Measurements from ENCODE around the gene PADI1.
"Not testable (repeated sequence)": the region's sequence is repeated elsewhere in the genome, so short reads cannot be mapped to it uniquely, and the experiment has no call there.

Gene PADI1

GRCh38 chr1:17241780-17242074 lies 36.8 kb downstream of the PADI1 start:
- not testable (repeated sequence) for DNase-seq (ENCODE audit: low read depth)

- no peak for DNase-seq (ENCODE audit: low read depth)
Measured at GRCh38 chr1:17243274-17243673, 38.3 kb downstream of the PADI1 start.

DNA sequence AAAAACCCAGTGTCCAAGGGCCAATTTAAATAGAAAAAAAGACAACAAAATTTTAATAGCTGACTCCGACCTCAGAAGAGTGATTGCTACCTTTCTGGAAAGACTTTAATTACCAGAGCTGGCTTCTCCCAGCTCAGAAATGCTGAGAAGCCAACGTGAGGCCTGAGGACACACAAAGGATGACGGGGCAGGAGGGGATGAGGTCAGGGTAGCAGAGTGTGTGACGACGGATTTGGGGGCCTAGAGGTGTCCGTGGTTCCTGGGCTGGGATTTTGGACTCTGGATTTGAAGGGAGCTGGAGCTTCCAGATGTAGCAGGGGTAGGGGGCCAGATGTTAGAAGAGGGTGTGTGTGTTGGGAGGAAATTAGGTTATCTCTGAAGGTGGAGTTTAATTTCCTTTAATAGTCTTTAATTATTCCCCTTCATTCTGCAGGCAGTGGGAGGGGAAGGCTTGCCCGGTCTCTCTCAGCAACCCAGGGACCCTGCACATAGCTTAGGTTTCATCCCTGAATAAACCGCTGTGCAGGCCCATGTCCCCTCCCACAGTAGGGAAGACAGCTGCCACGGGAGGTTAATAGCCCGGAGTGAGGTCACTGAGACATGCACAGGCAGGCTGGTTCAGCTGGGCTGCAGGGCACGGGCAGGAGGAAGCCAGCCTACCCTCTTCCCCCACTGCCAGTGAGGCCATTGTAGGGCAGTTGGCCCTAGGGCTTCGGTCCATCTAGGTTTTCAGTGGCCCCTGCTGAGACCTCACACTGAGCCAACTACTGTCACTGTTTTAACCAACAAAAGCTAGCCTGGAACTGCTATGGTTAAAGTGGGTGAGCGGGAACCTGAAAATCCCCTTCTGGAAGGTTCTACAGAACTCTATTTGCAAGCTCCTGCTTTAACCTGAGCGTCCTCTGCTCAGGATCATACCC lies 40.2 kb downstream of the PADI1 start:
- no peak for DNase-seq (ENCODE audit: low read depth)

- DNase-seq (ENCODE audit: low read depth): no peak
Measured at GRCh38 chr1:17245816-17246325, 40.9 kb downstream of the PADI1 start.

- no peak for DNase-seq (ENCODE audit: low read depth)
Measured at GRCh38 chr1:17246971-17247370, 42.0 kb downstream of the PADI1 start.

GRCh38 chr1:17248781-17249180 lies 43.9 kb downstream of the PADI1 start, which contains the start of gene PADI3:
Gene PADI3, plus strand, starts transcription at chr1:17249098. Its CDS starts 40 bp downstream, at chr1:17249138.
- no peak for DNase-seq (ENCODE audit: low read depth)

DNA sequence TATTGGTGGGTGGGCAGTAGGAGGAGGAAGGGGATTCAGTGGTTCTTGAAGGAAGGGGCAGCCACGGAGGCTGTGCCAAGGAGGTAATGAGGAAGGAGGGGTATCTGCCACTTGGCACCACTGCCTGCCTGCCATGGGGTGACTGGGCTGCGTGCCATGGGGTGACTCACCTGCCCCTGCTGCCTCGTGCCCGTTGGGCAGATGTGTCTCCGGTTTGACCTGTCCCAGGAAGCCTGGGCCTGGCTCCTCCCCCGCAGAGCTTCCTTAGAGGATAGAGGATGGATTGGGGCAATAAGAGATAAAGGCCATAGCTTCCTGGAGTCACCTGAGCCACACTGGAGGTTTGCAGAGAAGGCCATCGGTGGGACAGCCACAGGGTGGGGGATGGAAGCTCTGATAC lies 45.7 kb downstream of the PADI1 start:
- DNase-seq (ENCODE audit: low read depth): no peak

DNA sequence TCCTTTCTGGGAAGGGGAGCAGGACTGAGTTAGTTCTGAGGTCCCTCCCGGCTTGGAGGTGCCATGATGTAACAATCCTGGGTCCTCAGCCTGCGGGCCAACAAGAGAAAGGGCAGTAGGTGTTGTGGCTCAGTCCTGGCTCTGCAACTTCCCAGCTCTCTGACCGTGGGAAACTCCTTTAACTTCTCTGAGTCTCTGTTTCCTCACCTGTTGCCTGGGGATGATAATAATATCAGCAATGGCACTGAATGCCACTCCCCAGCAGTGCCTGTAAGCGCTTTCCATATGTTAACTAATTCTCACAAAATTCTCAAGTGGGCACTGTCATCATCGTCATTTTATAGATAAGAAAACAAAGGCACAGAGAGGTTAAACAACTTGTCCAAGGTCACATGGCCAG lies 46.3 kb downstream of the PADI1 start:
- DNase-seq (ENCODE audit: low read depth): no peak

DNA sequence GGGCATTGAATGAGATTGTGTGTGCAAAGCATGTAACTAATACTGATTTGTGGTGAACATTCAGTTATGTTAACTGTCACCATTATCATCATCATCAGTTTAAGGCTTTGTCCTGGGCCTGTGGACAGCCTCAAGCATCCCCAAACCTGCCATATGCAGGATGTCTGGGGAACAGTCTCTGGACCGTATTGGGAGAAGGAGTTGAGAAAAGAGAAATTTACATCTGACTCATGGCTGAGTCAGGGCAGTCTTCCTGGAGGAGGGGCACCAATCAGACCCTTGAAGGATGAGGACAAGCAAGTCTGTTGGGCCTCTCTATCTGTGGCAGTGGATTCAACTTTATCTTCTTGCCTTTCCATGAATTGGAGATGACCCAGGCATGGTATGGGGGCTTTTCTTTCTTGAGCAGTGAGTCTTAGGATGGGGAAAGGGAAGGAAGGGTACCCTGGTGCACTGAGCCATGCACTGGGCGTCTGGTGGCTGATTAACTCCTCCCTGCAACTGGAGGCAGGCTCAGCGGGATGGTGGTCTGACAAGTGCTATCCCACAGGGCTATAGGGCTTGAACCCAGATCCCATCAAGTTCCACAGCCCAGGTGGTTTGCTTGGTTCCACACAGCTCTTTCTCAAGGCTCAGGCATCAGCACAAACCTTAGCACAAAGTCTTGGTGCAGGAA lies 46.9 kb downstream of the PADI1 start:
- DNase-seq (ENCODE audit: low read depth): no peak

DNA sequence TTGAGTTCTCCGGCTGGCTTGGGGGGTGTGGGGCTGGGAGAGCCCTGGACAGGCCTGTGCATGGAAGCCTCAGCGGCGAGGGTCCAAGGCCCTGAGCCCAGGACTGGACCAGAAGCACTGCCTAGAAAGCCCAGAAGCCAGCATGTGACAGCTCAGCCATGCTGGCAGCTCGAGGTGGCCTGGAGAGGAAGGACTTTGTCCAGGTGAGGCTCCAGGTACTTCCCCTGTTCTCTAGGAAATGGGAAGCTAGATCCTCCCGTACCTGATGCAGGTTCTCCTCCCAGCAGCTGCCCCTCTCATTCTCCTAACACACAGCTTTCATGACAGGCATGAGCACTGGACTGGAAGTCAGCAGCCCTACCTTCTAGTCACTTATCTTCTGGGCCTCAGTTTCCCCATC lies 50.4 kb downstream of the PADI1 start:
- DNase-seq (ENCODE audit: low read depth): no peak

GRCh38 chr1:17258116-17258757 lies 53.3 kb downstream of the PADI1 start:
- no peak for DNase-seq (ENCODE audit: low read depth)

GRCh38 chr1:17258758-17259130 lies 53.8 kb downstream of the PADI1 start:
- DNase-seq (ENCODE audit: low read depth): no peak

DNA sequence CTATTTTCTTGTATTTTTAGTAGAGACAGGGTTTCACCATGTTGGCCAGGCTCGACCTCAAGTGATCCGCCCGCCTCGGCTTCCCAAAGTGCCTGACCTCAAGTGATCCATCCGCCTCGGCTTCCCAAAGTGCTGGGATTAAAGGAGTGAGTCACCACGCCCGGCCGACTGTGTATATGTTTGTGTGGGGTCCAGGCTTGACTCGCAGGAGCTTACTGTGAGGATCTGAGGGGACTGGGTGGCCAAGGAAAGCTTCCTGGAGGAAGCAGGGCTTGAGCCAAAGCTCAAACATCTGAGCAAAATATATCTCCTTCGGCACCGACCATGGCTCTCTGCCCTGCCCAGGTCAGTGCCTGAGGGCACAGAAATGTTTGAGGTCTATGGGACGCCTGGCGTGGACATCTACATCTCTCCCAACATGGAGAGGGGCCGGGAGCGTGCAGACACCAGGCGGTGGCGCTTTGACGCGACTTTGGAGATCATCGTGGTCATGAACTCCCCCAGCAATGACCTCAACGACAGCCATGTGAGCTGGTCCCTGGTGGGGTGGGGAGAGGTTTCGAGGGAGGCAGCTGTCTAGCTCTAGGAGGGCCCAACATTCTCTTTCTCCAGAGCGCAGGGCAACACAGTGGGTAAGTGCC lies 54.4 kb downstream of the PADI1 start:
- DNase-seq (ENCODE audit: low read depth): no peak

- no peak for DNase-seq (ENCODE audit: low read depth)
Measured at GRCh38 chr1:17260264-17260663, 55.3 kb downstream of the PADI1 start.

- no peak for DNase-seq (ENCODE audit: low read depth)
Measured at GRCh38 chr1:17260738-17261137, 55.8 kb downstream of the PADI1 start.

GRCh38 chr1:17263936-17264335 lies 59.0 kb downstream of the PADI1 start:
- no peak for DNase-seq (ENCODE audit: low read depth)

- DNase-seq (ENCODE audit: low read depth): no peak
Measured at GRCh38 chr1:17264470-17264869, 59.5 kb downstream of the PADI1 start.

- DNase-seq (ENCODE audit: low read depth): no peak
Measured at GRCh38 chr1:17265162-17265561, 60.2 kb downstream of the PADI1 start.

DNA sequence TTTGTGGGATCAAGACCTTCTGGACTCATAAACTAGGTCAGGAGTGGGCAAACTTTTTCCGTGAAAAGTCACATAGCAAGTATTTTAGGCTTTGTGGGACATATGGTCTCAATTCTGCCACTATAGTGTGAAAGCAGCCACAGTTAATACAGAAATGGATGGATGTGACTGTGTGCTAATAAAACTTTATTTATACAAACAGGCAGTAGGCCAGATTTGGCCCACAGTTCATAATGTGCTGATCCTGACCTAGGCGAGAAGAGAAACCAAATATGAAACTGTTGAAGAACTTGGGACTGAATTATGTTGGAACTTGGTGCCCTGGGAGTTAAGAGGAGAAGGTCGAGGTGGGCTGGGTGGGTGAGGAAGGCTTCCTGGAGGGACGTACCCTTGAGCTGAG lies 61.0 kb downstream of the PADI1 start:
- no peak for DNase-seq (ENCODE audit: low read depth)

- DNase-seq (ENCODE audit: low read depth): no peak
Measured at GRCh38 chr1:17270891-17271765, 66.2 kb downstream of the PADI1 start.

- no peak for DNase-seq (ENCODE audit: low read depth)
Measured at GRCh38 chr1:17272066-17272465, 67.1 kb downstream of the PADI1 start.

Data from non-pigmented ciliary epithelial cell (primary cell).